ENCODE data around the gene FOXN3. TPM values are rescaled to one million over a fixed set of nuclear protein-coding genes. Genes with fewer than 3 reads are reported as not detected.
"Not testable (repeated sequence)": the region's sequence is repeated elsewhere in the genome, so short reads cannot be mapped to it uniquely, and the experiment has no call there.

The FOXN3 gene
- total and polyA plus RNA-seq, 2 experiments from 2014 or later: 98.9 to 167 TPM

- Histone ChIP-seq H3K4me1 (ENCODE audit: insufficient read depth) (peaks cover 25% of the 10 kb centered on the region), H3K27me3 (ENCODE audit: insufficient read depth) (no peaks in the 10 kb centered on the region), H3K36me3 (ENCODE audit: insufficient read depth) (no peaks in the 10 kb centered on the region), H4K20me1 (replicated peaks; ENCODE audit: insufficient read depth) (peaks cover 30% of the 10 kb centered on the region), H3K9me2 (ENCODE audit: insufficient read depth) (peaks cover 10% of the 10 kb centered on the region; the same call in 1 of the 2 replicates), H3K79me2 (replicated peaks; ENCODE audit: insufficient read depth) (peaks cover 100% of the 10 kb centered on the region), H3K27ac (ENCODE audit: low read depth) (0 out of 2 replicates have a peak overlapping the region, but pooled peaks have one; percentile 6), H3K4me3 (no peak overlapping the region), H3K4me2 (no peak overlapping the region), H2AFZ (no peak overlapping the region), H3F3A (replicated peaks; ENCODE audit: low read depth) (0 out of 2 replicates have a peak, but pooled peaks cover 4% of the 10 kb centered on the region)
- TF ChIP-seq NANOG (IDR thresholded peaks at IDR 0.05; ENCODE audit: borderline replicate concordance) (no peak), JUNB (IDR thresholded peaks at IDR 0.05; ENCODE audit: unreplicated experiment) (no peak), CREB1 (CRISPR knock-in tag; IDR thresholded peaks at IDR 0.05; ENCODE audit: low read depth) (no peak), EZH2 (IDR thresholded peaks at IDR 0.05; ENCODE audit: low read depth, unreplicated experiment) (no peak), CTCF (conservative IDR thresholded peaks at IDR 0.05; ENCODE audit: low read depth in 2 of 2) (peak; percentile 26 to 56), ZNF114 (CRISPR knock-in tag; IDR thresholded peaks at IDR 0.05) (no peak)
- TF ChIP-seq, protein P1, sequence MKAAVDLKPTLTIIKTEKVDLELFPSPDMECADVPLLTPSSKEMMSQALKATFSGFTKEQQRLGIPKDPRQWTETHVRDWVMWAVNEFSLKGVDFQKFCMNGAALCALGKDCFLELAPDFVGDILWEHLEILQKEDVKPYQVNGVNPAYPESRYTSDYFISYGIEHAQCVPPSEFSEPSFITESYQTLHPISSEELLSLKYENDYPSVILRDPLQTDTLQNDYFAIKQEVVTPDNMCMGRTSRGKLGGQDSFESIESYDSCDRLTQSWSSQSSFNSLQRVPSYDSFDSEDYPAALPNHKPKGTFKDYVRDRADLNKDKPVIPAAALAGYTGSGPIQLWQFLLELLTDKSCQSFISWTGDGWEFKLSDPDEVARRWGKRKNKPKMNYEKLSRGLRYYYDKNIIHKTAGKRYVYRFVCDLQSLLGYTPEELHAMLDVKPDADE (IDR thresholded peaks at IDR 0.05): no peak
- H3K9me3 Mint-ChIP-seq: no peaks in the 10 kb centered on the region
- H3K4me3 Mint-ChIP-seq: no peak overlapping the region
- DNase-seq (ENCODE audit: low spot score) (peak; percentile 57), ATAC-seq (peak; percentile 69)
- H3K4me1 Mint-ChIP-seq: peaks cover 52% of the 10 kb centered on the region
- peaks cover 16% of the 10 kb centered on the region for H3K27me3 Mint-ChIP-seq (ENCODE audit: insufficient read depth, low read depth, poor library complexity)
- H3K27ac Mint-ChIP-seq: peak overlapping the region; percentile 68; the same call in 1 of the 2 replicates
- H3K36me3 Mint-ChIP-seq (ENCODE audit: low read depth): peaks cover 54% of the 10 kb centered on the region
Measured at GRCh38 chr14:89252887-89253532, 164.0 kb downstream of the FOXN3 start.

- Histone ChIP-seq H3K9me2 (ENCODE audit: insufficient read depth) (no peaks in the 10 kb centered on the region), H3F3A (replicated peaks; ENCODE audit: low read depth) (0 out of 2 replicates have a peak, but pooled peaks cover under 1% of the 10 kb centered on the region), H3K27ac (ENCODE audit: low read depth) (no peak overlapping the region), H4K20me1 (replicated peaks; ENCODE audit: insufficient read depth) (peaks cover 28% of the 10 kb centered on the region), H3K79me2 (replicated peaks; ENCODE audit: insufficient read depth) (peaks cover 98% of the 10 kb centered on the region), H3K4me3 (no peak overlapping the region), H3K4me1 (ENCODE audit: insufficient read depth) (peaks cover 28% of the 10 kb centered on the region), H3K27me3 (ENCODE audit: insufficient read depth) (no peaks in the 10 kb centered on the region), H3K4me2 (no peak overlapping the region), H2AFZ (no peak overlapping the region), H3K36me3 (ENCODE audit: insufficient read depth) (no peaks in the 10 kb centered on the region)
- DNase-seq (ENCODE audit: low spot score) (peak; percentile 52), ATAC-seq (peak; percentile 23)
- Mint-ChIP-seq H3K9me3 (no peaks in the 10 kb centered on the region), H3K4me3 (no peak overlapping the region), H3K4me1 (peaks cover 57% of the 10 kb centered on the region), H3K27me3 (ENCODE audit: insufficient read depth, low read depth, poor library complexity) (peaks cover 18% of the 10 kb centered on the region), H3K27ac (peak overlapping the region; percentile 58; the same call in 1 of the 2 replicates), H3K36me3 (ENCODE audit: low read depth) (peaks cover 41% of the 10 kb centered on the region)
- TF ChIP-seq EZH2phosphoT487 (IDR thresholded peaks at IDR 0.05; ENCODE audit: unreplicated experiment) (no peak), REST (IDR thresholded peaks at IDR 0.05; ENCODE audit: unreplicated experiment) (no peak), STAT1 (IDR thresholded peaks at IDR 0.05; ENCODE audit: unreplicated experiment) (no peak), CTCF (conservative IDR thresholded peaks at IDR 0.05; ENCODE audit: low read depth in 2 of 2) (no peak)
Measured at GRCh38 chr14:89251061-89251460, 166.0 kb downstream of the FOXN3 start.

- Histone ChIP-seq H4K20me1 (replicated peaks; ENCODE audit: insufficient read depth) (peaks cover 29% of the 10 kb centered on the region), H3K79me2 (replicated peaks; ENCODE audit: insufficient read depth) (peaks cover 98% of the 10 kb centered on the region), H3K4me1 (ENCODE audit: insufficient read depth) (peaks cover 33% of the 10 kb centered on the region)
- peaks cover 18% of the 10 kb centered on the region for H3K27me3 Mint-ChIP-seq (ENCODE audit: insufficient read depth, low read depth, poor library complexity)
- not testable (repeated sequence) for DNase-seq (ENCODE audit: low spot score); H3K27me3 ChIP-seq (ENCODE audit: insufficient read depth); ATAC-seq; H3K27ac Mint-ChIP-seq; H3K4me2 ChIP-seq; H3K9me3 Mint-ChIP-seq; H3K36me3 ChIP-seq (ENCODE audit: insufficient read depth); H3K4me3 Mint-ChIP-seq; H3K27ac ChIP-seq (ENCODE audit: low read depth); H3F3A ChIP-seq (replicated peaks; ENCODE audit: low read depth); H3K4me3 ChIP-seq; H2AFZ ChIP-seq; H3K9me2 ChIP-seq (ENCODE audit: insufficient read depth)
- peaks cover 38% of the 10 kb centered on the region for H3K36me3 Mint-ChIP-seq (ENCODE audit: low read depth)
- peaks cover 59% of the 10 kb centered on the region for H3K4me1 Mint-ChIP-seq
Measured at GRCh38 chr14:89250655-89250975, 166.4 kb downstream of the FOXN3 start.

Data from GM23338 (cell line).